Astrocyte (in vitro differentiated cells and primary cell): ENCODE measurements around the gene EMX2. TPM values are rescaled to one million over a fixed set of nuclear protein-coding genes. Genes with fewer than 3 reads are reported as not detected.

Experiments used
- DNase-seq: peaks from one replicate; pipeline ENCODE4 v3.0.0-alpha.2; 2010; ENCODE audit warnings: low read depth
- FAIRE-seq: peaks from 2 replicates; lab custom pipeline; 2011; peaks lifted over from hg19 to GRCh38; lab: Jason Lieb, UNC
- H2AFZ ChIP-seq: 2 replicates; pipeline ENCODE4 v1.6.0; 2012; ENCODE audit warnings: low read depth, low read length, inconsistent platforms
- H3K27ac ChIP-seq: 2 replicates; pipeline ENCODE4 v1.5.1; 2011; ENCODE audit warnings: low read depth, low read length, inconsistent platforms
- H3K27me3 ChIP-seq: 2 replicates; pipeline ENCODE4 v1.6.0; 2011; ENCODE audit warnings: low read length, inconsistent platforms; ENCODE audit not compliant: insufficient read depth
- H3K36me3 ChIP-seq: 2 replicates; pipeline ENCODE4 v1.5.1; 2011; ENCODE audit warnings: low read length, inconsistent platforms; ENCODE audit not compliant: insufficient read depth
- H3K4me1 ChIP-seq: 2 replicates; pipeline ENCODE4 v1.5.1; 2011; ENCODE audit warnings: low read length, inconsistent platforms; ENCODE audit not compliant: insufficient read depth
- H3K4me2 ChIP-seq: 2 replicates; pipeline ENCODE4 v1.6.0; 2012; ENCODE audit warnings: low read length, inconsistent platforms
- H3K4me3 ChIP-seq: 2 replicates; pipeline ENCODE4 v1.5.1; 2011; ENCODE audit warnings: low read depth, mild to moderate bottlenecking, low read length, inconsistent platforms; ENCODE audit not compliant: insufficient read depth
- H3K79me2 ChIP-seq: 2 replicates; pipeline ENCODE4 v1.6.0; 2012; ENCODE audit warnings: mild to moderate bottlenecking, low read length, inconsistent platforms; ENCODE audit not compliant: insufficient read depth
- H3K9ac ChIP-seq: 2 replicates; pipeline ENCODE4 v1.6.0; 2012; ENCODE audit warnings: mild to moderate bottlenecking, low read length, inconsistent platforms
- H3K9me3 ChIP-seq: 2 replicates; pipeline ENCODE4 v1.5.1; 2012; ENCODE audit warnings: low read depth, mild to moderate bottlenecking, low read length, inconsistent platforms; ENCODE audit not compliant: insufficient read depth
- H4K20me1 ChIP-seq: 2 replicates; pipeline ENCODE4 v1.6.0; 2012; ENCODE audit warnings: low read length, inconsistent platforms; ENCODE audit not compliant: insufficient read depth
- H3K27ac Mint-ChIP-seq: one replicate; pipeline ENCODE4 v1.8.0; 2021; ENCODE audit warnings: mild to moderate bottlenecking, mixed read lengths; ENCODE audit not compliant: unreplicated experiment
- H3K27me3 Mint-ChIP-seq: one replicate; pipeline ENCODE4 v1.8.0; 2021; ENCODE audit warnings: low read depth, mixed read lengths; ENCODE audit not compliant: unreplicated experiment
- H3K36me3 Mint-ChIP-seq: one replicate; pipeline ENCODE4 v1.8.0; 2021; ENCODE audit warnings: low read depth, mixed read lengths; ENCODE audit not compliant: unreplicated experiment
- H3K4me1 Mint-ChIP-seq: one replicate; pipeline ENCODE4 v1.8.0; 2021; ENCODE audit warnings: low read depth, mixed read lengths; ENCODE audit not compliant: unreplicated experiment
- H3K4me3 Mint-ChIP-seq: one replicate; pipeline ENCODE4 v1.8.0; 2021; ENCODE audit warnings: mild to moderate bottlenecking, moderate library complexity, mixed read lengths; ENCODE audit not compliant: unreplicated experiment
- H3K9me3 Mint-ChIP-seq: one replicate; pipeline ENCODE4 v1.8.0; 2021; ENCODE audit warnings: mild to moderate bottlenecking, mixed read lengths; ENCODE audit not compliant: unreplicated experiment
- CTCF ChIP-seq: IDR thresholded peaks from 2 replicates; pipeline ENCODE4 v1.5.1; 2011; ENCODE audit warnings: low read depth, mild to moderate bottlenecking, inconsistent platforms, low read length, moderate library complexity; ENCODE audit not compliant: insufficient read depth
- EZH2 ChIP-seq: IDR thresholded peaks from 2 replicates; pipeline ENCODE4 v1.6.1; 2012; ENCODE audit warnings: mild to moderate bottlenecking, low read length, inconsistent platforms; ENCODE audit not compliant: insufficient read depth
- total RNA-seq: library from RNA; stranded (reverse); gene quantifications from 2 replicates; pipeline ENCODE4 v1.2.1, GENCODE V29; 2021

The EMX2 gene
- total RNA-seq, 1 donor from 2014 or later, result not detected

- Mint-ChIP-seq H3K9me3 (peaks cover 9% of the 10 kb centered on the region), H3K27me3 (peaks cover 83% of the 10 kb centered on the region), H3K4me3 (no peak overlapping the region), H3K4me1 (no peaks in the 10 kb centered on the region), H3K36me3 (no peaks in the 10 kb centered on the region), H3K27ac (no peak overlapping the region)
- peaks cover 9% of the 10 kb centered on the region for H3K79me2 ChIP-seq
- no peaks in the 10 kb centered on the region for H3K36me3 ChIP-seq
- no peak overlapping the region for H3K9ac ChIP-seq
- peaks cover 90% of the 10 kb centered on the region for H3K27me3 ChIP-seq
- H3K9me3 ChIP-seq, result no peaks in the 10 kb centered on the region
- no peak overlapping the region for H2AFZ ChIP-seq
- no peak overlapping the region for H3K27ac ChIP-seq
- TF ChIP-seq EZH2 (peak; percentile 60), CTCF (no peak)
- H3K4me2 ChIP-seq, result peak overlapping the region; percentile 73
- H4K20me1 ChIP-seq, result no peaks in the 10 kb centered on the region
- H3K4me3 ChIP-seq, result no peak overlapping the region
- DNase-seq, result no peak
- peaks cover 2% of the 10 kb centered on the region for H3K4me1 ChIP-seq
- FAIRE-seq, result no peak
Measured at GRCh38 chr10:117536866-117537435, 5.6 kb upstream of the EMX2 start.

GRCh38 chr10:117537436-117537903 is 5.1 kb upstream of the EMX2 start:
- no peak overlapping the region for H3K27ac Mint-ChIP-seq

More at GRCh38 chr10:117537436-117537903, 5.1 kb upstream of the EMX2 start:
- Mint-ChIP-seq H3K9me3 (peaks cover 9% of the 10 kb centered on the region), H3K4me1 (no peaks in the 10 kb centered on the region), H3K27me3 (peaks cover 79% of the 10 kb centered on the region), H3K4me3 (no peak overlapping the region), H3K36me3 (no peaks in the 10 kb centered on the region)
- Histone ChIP-seq H4K20me1 (no peaks in the 10 kb centered on the region), H3K4me1 (peaks cover 3% of the 10 kb centered on the region), H3K27ac (no peak overlapping the region), H3K9ac (no peak overlapping the region), H3K79me2 (peaks cover 9% of the 10 kb centered on the region), H3K4me2 (peak overlapping the region; percentile 73), H3K36me3 (no peaks in the 10 kb centered on the region), H3K27me3 (peaks cover 90% of the 10 kb centered on the region), H3K9me3 (no peaks in the 10 kb centered on the region), H2AFZ (peak overlapping the region; percentile 69), H3K4me3 (peak overlapping the region; percentile 39)
- FAIRE-seq, result no peak
- TF ChIP-seq EZH2 (peak; percentile 11), CTCF (peak; percentile 53)
- DNase-seq, result no peak
